GM21423 (cell line): ENCODE results near the gene ZNF292.
"Not testable (repeated sequence)": the region's sequence is repeated elsewhere in the genome, so short reads cannot be mapped to it uniquely, and the experiment has no call there.

Experiments
- ATAC-seq: cut with Tn5 transposase; IDR thresholded peaks from one replicate; pipeline ENCODE4 v1.9.1; 2021; ENCODE audit warnings: mild to moderate bottlenecking, moderate library complexity; ENCODE audit not compliant: unreplicated experiment

ZNF292 gene

GRCh38 chr6:87157596-87157995 is 2.2 kb downstream of the ZNF292 start:
- ATAC-seq: not testable (repeated sequence)

- no peak for ATAC-seq
These were observed 5.9 kb downstream of the ZNF292 start for GRCh38 chr6:87161299-87161698.

- ATAC-seq: no peak
These were observed 8.6 kb downstream of the ZNF292 start for GRCh38 chr6:87164004-87164403.

- ATAC-seq: no peak
These were observed 9.1 kb downstream of the ZNF292 start for GRCh38 chr6:87164506-87164905.

GRCh38 chr6:87165185-87165584 is 9.8 kb downstream of the ZNF292 start:
- no peak for ATAC-seq

- ATAC-seq: no peak
These were observed 16.7 kb downstream of the ZNF292 start for GRCh38 chr6:87171938-87172633.

- peak; percentile 41 for ATAC-seq
These were observed 18.8 kb downstream of the ZNF292 start for GRCh38 chr6:87174078-87174579.

GRCh38 chr6:87176493-87176892 is 21.1 kb downstream of the ZNF292 start:
- ATAC-seq: no peak

GRCh38 chr6:87180105-87180728 is 24.9 kb downstream of the ZNF292 start:
- no peak for ATAC-seq

- no peak for ATAC-seq
These were observed 26.5 kb downstream of the ZNF292 start for GRCh38 chr6:87181903-87182302.

GRCh38 chr6:87182321-87182720 is 27.0 kb downstream of the ZNF292 start:
- ATAC-seq: peak; percentile 76

GRCh38 chr6:87182940-87183339 is 27.6 kb downstream of the ZNF292 start:
- ATAC-seq: peak; percentile 12

GRCh38 chr6:87183687-87184086 is 28.3 kb downstream of the ZNF292 start:
- no peak for ATAC-seq

GRCh38 chr6:87184762-87185250 is 29.4 kb downstream of the ZNF292 start:
- ATAC-seq: no peak

- ATAC-seq: no peak
These were observed 41.0 kb downstream of the ZNF292 start for GRCh38 chr6:87196275-87196842.

- ATAC-seq: peak; percentile 53
These were observed 42.2 kb downstream of the ZNF292 start for GRCh38 chr6:87197547-87197946.

GRCh38 chr6:87198022-87198810 is 42.9 kb downstream of the ZNF292 start:
- not testable (repeated sequence) for ATAC-seq

- ATAC-seq: no peak
These were observed 44.4 kb downstream of the ZNF292 start for GRCh38 chr6:87199787-87200186.

GRCh38 chr6:87200469-87201175 is 45.3 kb downstream of the ZNF292 start:
- ATAC-seq: no peak

- ATAC-seq: no peak
These were observed 48.2 kb downstream of the ZNF292 start for GRCh38 chr6:87203448-87204023.
